GM18508 (cell line): ENCODE results near the gene UCK2.

ENCODE experiments used
- ATAC-seq: cut with Tn5 transposase; IDR thresholded peaks from one replicate; pipeline ENCODE4 v1.9.1; 2021; ENCODE audit warnings: moderate number of reproducible peaks; ENCODE audit not compliant: insufficient read depth, unreplicated experiment

UCK2 gene

DNA sequence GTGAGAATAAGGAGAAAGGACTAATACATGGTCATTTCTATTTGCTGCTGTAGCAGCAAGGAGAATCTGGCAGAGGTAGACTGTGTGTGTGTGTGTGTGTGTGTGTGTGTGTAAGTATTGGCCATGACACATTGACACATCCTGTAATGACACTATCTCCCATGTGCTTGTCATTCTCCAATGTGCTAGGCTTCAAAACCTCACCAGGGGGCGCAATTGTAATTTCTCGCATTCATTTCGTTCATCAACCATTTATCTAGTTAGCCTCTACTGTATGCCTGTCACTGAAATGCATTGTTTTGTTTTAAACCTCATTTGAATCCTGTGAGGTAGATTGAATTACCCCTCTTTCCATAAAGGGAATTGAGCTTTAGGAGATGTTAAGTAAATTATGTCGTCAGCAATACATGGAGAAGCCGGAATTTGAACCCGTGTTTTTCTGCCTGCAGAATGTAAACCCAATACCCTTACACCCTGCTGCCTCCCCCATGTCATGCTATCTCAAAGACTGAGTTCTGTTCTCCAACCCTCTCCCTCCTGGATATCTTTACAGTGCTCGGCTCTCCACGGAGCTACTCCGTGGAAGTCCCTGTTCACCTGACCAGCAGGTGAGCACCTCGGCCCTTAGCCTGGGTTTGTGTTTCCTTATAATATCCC lies 100.8 kb downstream of the UCK2 start:
- ATAC-seq, result no peak

DNA sequence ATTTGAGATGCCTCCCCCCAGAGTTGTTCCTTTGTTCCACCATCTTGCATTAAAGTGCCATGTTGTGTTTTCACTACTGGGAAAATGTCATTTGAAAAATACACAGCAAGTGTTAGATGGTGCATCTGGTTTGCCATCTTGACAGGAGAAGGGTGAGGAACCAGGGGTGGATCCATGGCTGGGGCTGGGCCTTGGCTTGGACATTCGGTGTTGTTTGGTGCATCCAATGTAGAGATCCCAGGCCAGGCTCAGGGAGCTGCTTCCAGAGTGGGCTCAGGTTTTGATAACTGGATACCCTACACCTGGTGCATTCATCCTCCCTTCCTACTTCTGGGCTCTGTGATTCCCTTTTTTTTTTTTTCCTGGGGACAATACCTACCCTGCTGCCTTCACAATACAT lies 103.5 kb downstream of the UCK2 start:
- ATAC-seq, result no peak

DNA sequence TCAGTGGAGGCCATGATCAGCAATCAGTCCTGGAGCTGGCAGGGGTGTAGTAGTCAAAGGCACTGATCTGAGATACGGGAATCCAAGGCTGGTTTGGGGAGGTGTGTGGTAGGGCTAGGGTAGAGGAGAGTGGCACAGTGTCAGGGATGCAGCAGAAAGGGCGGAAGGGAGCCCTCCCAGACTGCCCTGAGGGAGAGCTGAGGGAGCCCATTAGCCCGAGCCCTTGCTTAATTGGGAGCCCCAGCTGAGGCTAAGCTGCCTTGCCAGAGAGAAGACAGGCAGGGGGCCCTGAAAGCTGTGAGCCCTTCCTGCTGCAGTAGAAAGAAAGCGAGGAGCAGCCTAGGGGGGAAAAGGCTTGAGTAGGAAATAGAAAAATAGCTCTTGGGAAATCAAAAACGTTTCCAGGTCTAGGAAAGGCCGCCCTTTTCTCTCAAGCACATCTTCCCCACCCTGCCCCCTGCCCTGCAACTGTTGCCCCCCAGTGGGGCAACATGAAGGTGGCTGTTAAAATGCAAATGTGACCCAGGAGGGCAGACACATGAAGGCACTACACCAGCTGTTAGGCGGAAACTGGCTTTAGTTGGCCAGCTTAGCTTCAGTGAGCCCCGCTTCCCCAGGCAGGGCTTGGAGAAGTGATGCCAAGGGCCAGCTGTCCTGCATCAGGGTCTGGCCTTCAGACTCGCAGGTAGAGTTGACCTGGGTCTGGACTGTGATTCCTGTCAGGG lies 106.2 kb downstream of the UCK2 start:
- ATAC-seq, result no peak

- ATAC-seq, result no peak
Observed at GRCh38 chr1:165936542-165936941, 109.1 kb downstream of the UCK2 start.

GRCh38 chr1:165937829-165938228 lies 110.4 kb downstream of the UCK2 start:
- ATAC-seq, result no peak

- ATAC-seq, result no peak
Observed at GRCh38 chr1:165938844-165939243, 111.4 kb downstream of the UCK2 start.

GRCh38 chr1:165941531-165941930 lies 114.1 kb downstream of the UCK2 start:
- ATAC-seq, result no peak

DNA sequence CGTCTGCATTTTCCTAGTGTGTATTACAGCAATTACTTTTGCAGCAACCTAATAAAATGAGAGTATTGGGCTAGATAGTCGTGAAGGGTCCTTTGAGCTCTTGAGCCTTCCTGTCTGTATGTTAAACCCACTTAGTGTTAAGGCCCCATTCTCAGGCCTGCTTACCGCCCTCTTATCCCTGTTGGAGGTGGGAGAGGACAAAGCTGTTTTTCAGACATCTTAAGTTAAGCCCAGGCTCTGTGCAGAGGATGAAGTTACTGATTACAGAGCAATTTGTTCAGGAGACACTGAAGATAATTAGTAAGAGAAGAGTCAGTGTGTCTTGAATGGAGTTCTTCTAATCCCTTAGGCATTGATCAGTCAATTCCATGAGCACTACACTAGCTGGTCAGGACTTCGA lies 114.6 kb downstream of the UCK2 start:
- no peak for ATAC-seq

GRCh38 chr1:165942927-165943597 lies 115.6 kb downstream of the UCK2 start:
- peak; percentile 61 for ATAC-seq

DNA sequence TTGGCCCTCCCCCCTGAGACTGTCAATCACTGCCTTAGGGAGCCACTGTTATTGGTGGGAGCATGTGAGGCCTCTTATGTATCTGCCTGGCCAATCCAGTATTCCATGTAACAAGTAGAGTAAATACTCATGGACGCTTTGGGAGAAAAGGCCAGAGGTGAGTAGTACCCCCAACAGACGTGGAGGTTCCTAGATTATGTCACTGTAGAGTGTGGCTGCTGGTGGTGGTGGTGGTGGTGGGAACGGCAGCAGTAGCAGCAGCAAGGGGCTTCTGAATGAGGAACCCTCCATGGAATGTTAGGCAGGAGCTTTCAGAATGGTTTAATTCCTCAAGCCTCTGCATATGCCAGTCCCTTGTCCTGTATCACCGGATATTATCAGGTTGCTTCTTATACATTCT lies 118.5 kb downstream of the UCK2 start:
- no peak for ATAC-seq

- no peak for ATAC-seq
Observed at GRCh38 chr1:165947797-165948455, 120.5 kb downstream of the UCK2 start.

DNA sequence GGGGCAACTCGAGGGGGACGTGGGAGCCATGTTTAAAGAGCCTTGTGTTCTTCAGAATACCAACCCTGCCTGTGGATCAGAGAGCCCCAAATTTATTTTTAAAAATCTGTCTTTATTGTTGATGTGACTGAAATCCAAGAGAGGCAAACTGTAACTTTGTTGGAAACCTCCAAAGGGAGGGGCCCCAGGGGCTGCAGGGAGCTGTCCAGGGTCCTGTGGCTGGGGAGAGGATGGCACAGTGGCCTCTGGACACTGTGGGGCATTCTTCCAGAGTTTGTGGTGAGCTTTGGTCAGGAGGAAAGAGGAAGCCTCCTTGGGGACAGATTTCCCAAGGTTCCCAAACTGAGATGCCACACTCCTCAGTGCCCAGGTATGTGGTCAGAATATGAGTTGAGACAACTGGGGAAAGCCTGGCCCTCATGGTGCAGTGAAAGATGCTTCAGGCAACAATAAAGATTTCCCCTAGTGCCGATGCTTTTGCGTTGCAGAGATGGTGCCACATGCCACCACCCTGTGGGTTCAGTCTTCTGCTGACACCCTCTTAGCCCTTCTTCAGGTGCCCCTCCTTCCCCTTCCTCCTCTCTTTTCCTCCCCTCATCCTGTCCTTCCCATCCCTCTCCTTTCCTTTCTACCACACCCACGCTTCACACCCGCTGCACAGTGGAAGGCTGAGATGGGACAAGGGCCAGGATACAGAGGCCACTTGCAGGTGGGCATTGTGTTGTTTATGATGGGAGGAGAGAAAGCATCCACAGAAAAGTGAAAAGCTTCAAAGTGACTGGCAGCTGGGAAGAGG lies 122.1 kb downstream of the UCK2 start:
- no peak for ATAC-seq

DNA sequence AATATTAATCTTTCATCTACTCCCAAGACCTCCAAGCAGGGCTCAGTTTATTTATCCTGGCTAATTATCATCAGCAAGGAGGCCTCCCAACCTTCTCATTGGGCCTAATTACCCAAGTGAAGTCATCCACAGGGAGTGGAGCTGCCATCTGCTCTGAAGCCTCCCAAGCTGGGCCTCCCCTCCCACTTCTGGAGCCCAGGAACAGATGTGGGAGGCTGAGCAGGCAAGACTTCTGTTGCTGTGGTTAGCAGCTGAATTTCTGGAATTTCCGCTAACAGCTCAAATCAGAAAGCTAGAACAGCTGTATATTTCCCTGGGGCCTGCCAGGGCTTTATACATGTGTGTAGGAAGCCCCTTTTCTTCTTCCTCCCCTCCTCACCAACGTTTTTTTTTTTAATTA lies 127.5 kb downstream of the UCK2 start:
- no peak for ATAC-seq

DNA sequence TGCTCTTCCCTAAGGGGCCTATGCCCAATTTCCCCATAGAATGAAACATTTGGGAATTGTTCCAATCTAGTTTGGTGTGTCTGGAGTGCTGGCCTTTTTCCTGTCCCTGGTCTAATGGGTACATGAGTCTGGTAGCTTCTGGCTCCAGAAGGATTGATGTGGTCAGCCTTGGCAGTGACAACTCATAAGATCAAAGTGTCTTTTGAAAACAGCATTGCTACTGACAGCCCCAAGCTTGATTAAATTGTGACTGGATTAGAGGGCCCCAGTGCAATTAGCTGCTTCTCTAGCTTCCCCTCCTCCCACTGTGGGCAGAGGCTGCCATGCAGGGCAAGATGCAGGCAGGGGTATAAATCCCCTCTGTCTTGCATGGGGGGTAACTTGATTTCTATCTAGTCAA lies 130.9 kb downstream of the UCK2 start:
- no peak for ATAC-seq

- ATAC-seq, result no peak
Observed at GRCh38 chr1:165960136-165960535, 132.7 kb downstream of the UCK2 start.

GRCh38 chr1:165960881-165961280 lies 133.5 kb downstream of the UCK2 start:
- no peak for ATAC-seq
